Loucy (cell line): Measurements from ENCODE around the gene WDPCP.
"Not testable (repeated sequence)": the region's sequence is repeated elsewhere in the genome, so short reads cannot be mapped to it uniquely, and the experiment has no call there.

Experiments
- CTCF ChIP-seq: fragments of 200-600 bp; sonication (generic); conservative IDR thresholded peaks from 2 replicates; pipeline ENCODE4 v1.5.1; 2014; ENCODE audit warnings: mild to moderate bottlenecking, antibody characterized with exemption, low read length
- EZH2phosphoT487 ChIP-seq: fragments of 200-600 bp; IDR thresholded peaks from 2 replicates; pipeline ENCODE4 v1.6.1; 2018; ENCODE audit warnings: antibody characterized with exemption, mild to moderate bottlenecking, moderate library complexity, borderline replicate concordance

GRCh38 chr2:63557819-63558218 is 30.5 kb downstream of the WDPCP start:
- TF ChIP-seq CTCF, EZH2phosphoT487: not testable (repeated sequence)
